HCT116 (cell line): Measurements from ENCODE around the gene EOLA2. TPM values are rescaled to one million over a fixed set of nuclear protein-coding genes. Genes with fewer than 3 reads are reported as not detected.

Source experiments
- ATAC-seq: fragments of 200-7000 bp; cut with Tn5 transposase; 2 replicates; pipeline ENCODE4 v1.9.1; 2020; ENCODE audit warnings: mild to moderate bottlenecking, moderate library complexity
- BruUV-seq: library from RNA; stranded (reverse); fragments of 400-500 nt; replicated peaks from 2 replicates; lab custom pipeline; 2021; lab: Mats Ljungman, UMichigan
- CTCF ChIA-PET: fragments of 300-600 bp; sonication (Branson Sonifier 250); formaldehyde crosslinking; loops from one replicate; lab custom pipeline; 2021; ENCODE audit warnings: antibody characterized with exemption; lab: Charles Lee
- POLR2A ChIA-PET: fragments of 300-600, 350-600 bp; sonication (Branson Sonifier 250); formaldehyde crosslinking; loops from one replicate; lab custom pipeline; 2021; ENCODE audit warnings: antibody characterized with exemption; lab: Charles Lee
- RAD21 ChIA-PET, 2 experiments: fragments of 300-600 bp; sonication (Branson Sonifier 250); formaldehyde crosslinking; loops; one replicate each; lab custom pipeline; 2023; ENCODE audit warnings: low total read pairs in 2 of 2; ENCODE audit not compliant: uncharacterized antibody in 2 of 2, unreplicated experiment in 2 of 2, low non-redundant PET in 1 of 2; lab: Charles Lee
- DNase-seq: peaks from one replicate; pipeline ENCODE4 v3.0.0-alpha.2; 2010; ENCODE audit warnings: low read depth, low spot score
- H2AFZ ChIP-seq: fragments of 200-600 bp; shearing (Covaris generic), sonication (generic); 2 replicates; pipeline ENCODE4 v1.6.1; 2017; ENCODE audit warnings: low read depth, mixed run types, mixed read lengths, antibody characterized with exemption, low read length; ENCODE audit not compliant: poor library complexity, severe bottlenecking
- H3K27ac ChIP-seq: 2 replicates; pipeline ENCODE4 v1.5.1; 2012; ENCODE audit warnings: low read depth, low read length
- H3K27me3 ChIP-seq: fragments of 200-600 bp; sonication (generic); 2 replicates; pipeline ENCODE4 v1.6.1; 2016; ENCODE audit warnings: mixed run types, low read length, mixed read lengths; ENCODE audit not compliant: insufficient read depth
- H3K36me3 ChIP-seq, 2 experiments: fragments of 200-500 bp in 1 of 2; fragments of 200-600 bp in 1 of 2; sonication (Bioruptor generic) in 1 of 2; sonication (generic) in 1 of 2; 2 replicates each; pipeline versions ENCODE4 v1.5.1 to v1.6.1; 2014 to 2016; ENCODE audit warnings: low read length in 2 of 2, inconsistent platforms in 1 of 2, mixed read lengths in 1 of 2, mixed run types in 1 of 2; ENCODE audit not compliant: insufficient read depth in 2 of 2, control insufficient read depth in 1 of 2
- H3K4me1 ChIP-seq, 2 experiments: fragments of 200-600 bp in 1 of 2; sonication (generic) in 1 of 2; 2 replicates each; pipeline versions ENCODE4 v1.5.1 to v1.6.1; 2012 to 2017; ENCODE audit warnings: low read length in 2 of 2, inconsistent platforms in 1 of 2, mild to moderate bottlenecking in 1 of 2, mixed read lengths in 1 of 2, mixed run types in 1 of 2, moderate library complexity in 1 of 2; ENCODE audit not compliant: insufficient read depth in 2 of 2, control insufficient read depth in 1 of 2
- H3K4me2 ChIP-seq: fragments of 200-600 bp; sonication (generic); 2 replicates; pipeline ENCODE4 v1.6.1; 2017; ENCODE audit warnings: mixed run types, low read length, mixed read lengths
- H3K4me3 ChIP-seq, 2 experiments: fragments of 200-600 bp in 1 of 2; sonication (generic) in 1 of 2; replicated peaks in 1 of 2; 2 replicates each; pipeline ENCODE4 v1.5.1; 2011 to 2016; ENCODE audit warnings: low read length in 2 of 2, control low read depth in 1 of 2, low read depth in 1 of 2, mild to moderate bottlenecking in 1 of 2, mixed read lengths in 1 of 2, mixed run types in 1 of 2
- H3K79me2 ChIP-seq: fragments of 200-600 bp; sonication (generic); 2 replicates; pipeline ENCODE4 v1.6.1; 2017; ENCODE audit warnings: mild to moderate bottlenecking, mixed run types, low read length, moderate library complexity, mixed read lengths; ENCODE audit not compliant: insufficient read depth
- H3K9ac ChIP-seq: fragments of 200-600 bp; sonication (generic); 2 replicates; pipeline ENCODE4 v1.6.1; 2016; ENCODE audit warnings: low read length, mixed read lengths
- H3K9me2 ChIP-seq: fragments of 200-600 bp; sonication (generic), shearing (Covaris generic); 2 replicates; pipeline ENCODE4 v1.6.1; 2017; ENCODE audit warnings: mixed run types, mild to moderate bottlenecking, moderate library complexity; ENCODE audit not compliant: insufficient read depth
- H3K9me3 ChIP-seq, 2 experiments: fragments of 200-500 bp in 1 of 2; fragments of 200-600 bp in 1 of 2; sonication (Bioruptor generic) in 1 of 2; sonication (generic) in 1 of 2; 2 replicates each; pipeline ENCODE4 v1.6.1; 2014 to 2017; ENCODE audit warnings: low read length in 2 of 2, mixed read lengths in 2 of 2, inconsistent platforms in 1 of 2, low read depth in 1 of 2, mild to moderate bottlenecking in 1 of 2, mixed run types in 1 of 2, moderate library complexity in 1 of 2; ENCODE audit not compliant: control insufficient read depth in 1 of 2, insufficient read depth in 1 of 2
- H4K20me1 ChIP-seq: fragments of 200-600 bp; sonication (generic), shearing (Covaris generic); 2 replicates; pipeline ENCODE4 v1.6.1; 2017; ENCODE audit warnings: mixed run types, mild to moderate bottlenecking, moderate library complexity; ENCODE audit not compliant: insufficient read depth
- CBX3 ChIP-seq: IDR thresholded peaks from 2 replicates; pipeline ENCODE4 v1.6.1; 2012; ENCODE audit warnings: low read depth
- EGR1 ChIP-seq: IDR thresholded peaks from 2 replicates; pipeline ENCODE4 v1.6.1; 2012; ENCODE audit warnings: low read depth
- ELF1 ChIP-seq: IDR thresholded peaks from 2 replicates; pipeline ENCODE4 v1.6.1; 2012; ENCODE audit warnings: low read depth, borderline replicate concordance
- EZH2 ChIP-seq: fragments of 200-600 bp; sonication (generic); IDR thresholded peaks from 2 replicates; pipeline ENCODE4 v1.6.1; 2017; ENCODE audit warnings: antibody characterized with exemption, mixed run types
- EZH2phosphoT487 ChIP-seq: fragments of 200-600 bp; IDR thresholded peaks from 2 replicates; pipeline ENCODE4 v1.6.1; 2018; ENCODE audit warnings: antibody characterized with exemption, borderline replicate concordance
- FOSL1 ChIP-seq: IDR thresholded peaks from 2 replicates; pipeline ENCODE4 v1.6.1; 2012; ENCODE audit warnings: low read depth
- MAX ChIP-seq: IDR thresholded peaks from 2 replicates; pipeline ENCODE4 v1.6.1; 2012
- POLR2A ChIP-seq: IDR thresholded peaks from 2 replicates; pipeline ENCODE4 v1.7.0; 2011; ENCODE audit warnings: borderline replicate concordance; ENCODE audit not compliant: insufficient read depth, insufficient read length; ENCODE audit errors: extremely low read depth
- POLR2AphosphoS5 ChIP-seq: IDR thresholded peaks from 2 replicates; pipeline ENCODE4 v1.6.1; 2011; ENCODE audit warnings: mild to moderate bottlenecking, low read depth, low read length, moderate library complexity
- RAD21 ChIP-seq: IDR thresholded peaks from 2 replicates; pipeline ENCODE4 v1.6.1; 2012; ENCODE audit warnings: low read depth, mild to moderate bottlenecking
- REST ChIP-seq: IDR thresholded peaks from 2 replicates; pipeline ENCODE4 v1.6.1; 2012; ENCODE audit warnings: low read depth
- SIN3A ChIP-seq: IDR thresholded peaks from 2 replicates; pipeline ENCODE4 v1.6.1; 2012; ENCODE audit warnings: low read depth
- SP1 ChIP-seq: IDR thresholded peaks from 2 replicates; pipeline ENCODE4 v1.6.1; 2012; ENCODE audit warnings: low read depth
- SRF ChIP-seq: IDR thresholded peaks from 2 replicates; pipeline ENCODE4 v1.6.1; 2012; ENCODE audit warnings: low read depth
- YY1 ChIP-seq: IDR thresholded peaks from 2 replicates; pipeline ENCODE4 v1.6.1; 2011; ENCODE audit warnings: low read length, low read depth, moderate library complexity, mild to moderate bottlenecking; ENCODE audit not compliant: insufficient replicate concordance; ENCODE audit errors: extremely low read depth
- ZBTB33 ChIP-seq: IDR thresholded peaks from 2 replicates; pipeline ENCODE4 v1.6.1; 2011; ENCODE audit warnings: mild to moderate bottlenecking, low read length, moderate library complexity; ENCODE audit not compliant: insufficient replicate concordance; ENCODE audit errors: extremely low read depth
- ZNF274 ChIP-seq: fragments of 200-500 bp; sonication (Bioruptor generic); IDR thresholded peaks from 2 replicates; pipeline ENCODE4 v1.6.1; 2014; ENCODE audit warnings: mild to moderate bottlenecking, low read depth, low read length, inconsistent platforms
- intact Hi-C: fragments of 100-400 bp; cut with micrococcal nuclease; formaldehyde crosslinking; loops from 2 replicates; pipeline ENCODE4 v1.10.0; 2022
- total RNA-seq: library from RNA; stranded (reverse); gene quantifications from one replicate; pipeline ENCODE4 v1.2.1, GENCODE V29; 2021; ENCODE audit not compliant: unreplicated experiment
- TF ChIP-seq, protein P1 (sequence below): IDR thresholded peaks from 2 replicates; pipeline ENCODE4 v1.6.1; 2012

EOLA2 gene
- total RNA-seq, 1 experiment from 2014 or later, result 26.4 TPM

GRCh38 chrX:149938881-149939654 is 777 bp upstream of the EOLA2 start:
- Histone ChIP-seq H3K4me3 (peak overlapping the region; percentile 78 to 84; a peak in 3 of 4 replicates), H3K9me3 (no peaks in the 10 kb centered on the region), H2AFZ (no peak overlapping the region), H3K9me2 (no peaks in the 10 kb centered on the region), H3K27ac (peak overlapping the region; percentile 83; the same call in 1 of the 2 replicates), H3K79me2 (peaks cover 10% of the 10 kb centered on the region; the same call in 1 of the 2 replicates), H3K4me1 (peaks cover 0 to 9% of the 10 kb centered on the region in 2 experiments; a peak in 1 of 4 replicates), H3K27me3 (no peaks in the 10 kb centered on the region), H3K36me3 (no peaks in the 10 kb centered on the region; a peak in 1 of 4 replicates), H3K4me2 (peak overlapping the region; percentile 78), H4K20me1 (no peaks in the 10 kb centered on the region), H3K9ac (peak overlapping the region; percentile 78; the same call in 1 of the 2 replicates)
- ATAC-seq (peak; percentile 12; the same call in 1 of the 2 replicates), DNase-seq (peak; percentile 69)
- RAD21 ChIA-PET, result no interaction called here
- BruUV-seq, result no TSS peak
- intact Hi-C loops, result loop anchor here (5.0 kb wide), 1 partner anchor 958 kb away; the partner anchor contains the start of gene CD99L2
- POLR2A ChIA-PET, result interaction anchor here (0.6 to 1.4 kb wide), 4 partner anchors 9 to 43 kb away, joined by 3 to 4 read pairs (median 4); no protein-coding TSS in a partner anchor
- CTCF ChIA-PET, result interaction anchor here (0.6 to 1.6 kb wide), 5 partner anchors 10 to 744 kb away, joined by 3 to 4 read pairs (median 4); no protein-coding TSS in a partner anchor
- TF ChIP-seq MAX, result no peak
- TF ChIP-seq SIN3A, result no peak
- no peak for TF ChIP-seq EZH2
- TF ChIP-seq POLR2A, result no peak
- no peak for TF ChIP-seq REST
- TF ChIP-seq, protein P1, sequence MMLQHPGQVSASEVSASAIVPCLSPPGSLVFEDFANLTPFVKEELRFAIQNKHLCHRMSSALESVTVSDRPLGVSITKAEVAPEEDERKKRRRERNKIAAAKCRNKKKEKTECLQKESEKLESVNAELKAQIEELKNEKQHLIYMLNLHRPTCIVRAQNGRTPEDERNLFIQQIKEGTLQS, result no peak
- no peak for TF ChIP-seq CBX3
- TF ChIP-seq EGR1, result no peak
- no peak for TF ChIP-seq SP1
- no peak for TF ChIP-seq ZBTB33
- no peak for TF ChIP-seq ELF1
- no peak for TF ChIP-seq EZH2phosphoT487
- TF ChIP-seq FOSL1, result no peak
- no peak for TF ChIP-seq ZNF274
- TF ChIP-seq YY1, result no peak
- TF ChIP-seq RAD21, result no peak
- no peak for TF ChIP-seq SRF
- TF ChIP-seq POLR2AphosphoS5, result no peak
